ENCODE measurements around the gene LRBA. TPM values are rescaled to one million over a fixed set of nuclear protein-coding genes. Genes with fewer than 3 reads are reported as not detected.

Gene LRBA
- total and polyA plus RNA-seq, 9 of the 15 experiments (the other 6 are each of a cell fraction or from before 2014, with no cell fraction given), result 24.2 to 88.7 (median 59.7) TPM

DNA sequence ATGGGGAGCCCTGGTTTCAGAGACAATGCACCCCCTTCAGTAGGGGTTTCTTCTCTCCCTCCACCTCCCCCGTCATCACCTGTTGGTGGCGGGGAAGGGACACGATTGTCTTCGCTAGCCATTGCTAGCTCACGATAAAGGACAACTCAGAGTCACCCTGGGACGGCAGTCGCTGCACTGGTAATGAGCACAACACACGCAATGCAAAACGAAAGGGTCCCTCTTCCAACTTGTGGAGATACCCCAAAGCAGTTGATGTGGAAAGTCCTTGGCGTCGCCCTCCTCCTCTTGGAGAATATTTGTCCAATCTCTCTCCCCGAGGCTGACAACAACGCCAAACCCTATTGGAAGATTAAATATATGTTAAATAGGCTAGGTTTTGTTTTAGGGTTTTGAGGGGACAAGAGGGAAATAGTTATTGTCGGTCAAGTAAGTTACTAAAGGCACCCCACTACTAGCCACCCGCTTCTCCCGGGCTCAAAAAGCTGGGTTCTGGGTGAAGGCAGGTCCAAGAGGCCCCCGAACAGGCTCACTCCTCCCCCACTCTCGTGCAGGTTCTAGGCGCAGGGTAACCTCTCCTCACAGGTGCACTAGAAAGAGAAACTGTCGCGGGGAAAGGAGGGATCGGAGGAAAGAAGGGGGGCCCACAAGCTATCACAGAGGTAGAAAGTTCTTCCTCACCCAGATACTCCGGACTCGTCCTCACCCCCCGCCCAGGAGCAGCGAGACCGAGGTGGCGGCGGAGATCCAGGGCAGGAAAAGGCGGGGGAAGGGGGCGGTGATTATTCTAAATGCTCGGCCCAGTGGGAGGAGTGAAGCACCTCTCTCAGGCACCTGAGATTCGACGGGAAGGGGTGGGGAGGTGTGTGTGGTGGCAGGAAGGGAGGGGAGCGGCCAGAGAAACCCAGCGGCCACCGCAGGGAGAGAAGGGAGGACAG, at the start of gene LRBA (continued):
- no peak for TF ChIP-seq SMC3 (conservative IDR thresholded peaks at IDR 0.05; ENCODE audit: insufficient read depth, low read depth, low read length)
- no peak for TF ChIP-seq SIRT6 (IDR thresholded peaks at IDR 0.05; ENCODE audit: low read depth, low read length)
- TF ChIP-seq ZNF586 (CRISPR knock-in tag; conservative IDR thresholded peaks at IDR 0.05), result no peak
- TF ChIP-seq ZNF766 (CRISPR knock-in tag; conservative IDR thresholded peaks at IDR 0.05), result no peak
- TF ChIP-seq GTF2F1 (IDR thresholded peaks at IDR 0.05; ENCODE audit: low read depth, low read length), result no peak
- TF ChIP-seq MITF (IDR thresholded peaks at IDR 0.05), result no peak
- no peak for TF ChIP-seq SAP30 (IDR thresholded peaks at IDR 0.05; ENCODE audit: borderline replicate concordance, insufficient read depth, low read depth, low read length, poor library complexity, severe bottlenecking)
- no peak for TF ChIP-seq EWSR1 (IDR thresholded peaks at IDR 0.05; ENCODE audit: borderline replicate concordance, low read depth, partially characterized antibody)
- no peak for TF ChIP-seq CTCFL (IDR thresholded peaks at IDR 0.05; ENCODE audit: borderline replicate concordance, insufficient read depth, low read depth, low read length, poor library complexity, severe bottlenecking)
- TF ChIP-seq STAT5B (CRISPR knock-in tag; IDR thresholded peaks at IDR 0.05), result no peak
- TF ChIP-seq FOXP1 (CRISPR knock-in tag; IDR thresholded peaks at IDR 0.05), result peak; percentile 66
- TF ChIP-seq HDAC8 (tag; IDR thresholded peaks at IDR 0.05), result no peak
- TF ChIP-seq ZZZ3 (IDR thresholded peaks at IDR 0.05), result no peak
- TF ChIP-seq MEF2D (tag; conservative IDR thresholded peaks at IDR 0.05; ENCODE audit: low read depth), result no peak
- no peak for TF ChIP-seq DACH1 (IDR thresholded peaks at IDR 0.05; ENCODE audit: partially characterized antibody)
- TF ChIP-seq, protein P1, sequence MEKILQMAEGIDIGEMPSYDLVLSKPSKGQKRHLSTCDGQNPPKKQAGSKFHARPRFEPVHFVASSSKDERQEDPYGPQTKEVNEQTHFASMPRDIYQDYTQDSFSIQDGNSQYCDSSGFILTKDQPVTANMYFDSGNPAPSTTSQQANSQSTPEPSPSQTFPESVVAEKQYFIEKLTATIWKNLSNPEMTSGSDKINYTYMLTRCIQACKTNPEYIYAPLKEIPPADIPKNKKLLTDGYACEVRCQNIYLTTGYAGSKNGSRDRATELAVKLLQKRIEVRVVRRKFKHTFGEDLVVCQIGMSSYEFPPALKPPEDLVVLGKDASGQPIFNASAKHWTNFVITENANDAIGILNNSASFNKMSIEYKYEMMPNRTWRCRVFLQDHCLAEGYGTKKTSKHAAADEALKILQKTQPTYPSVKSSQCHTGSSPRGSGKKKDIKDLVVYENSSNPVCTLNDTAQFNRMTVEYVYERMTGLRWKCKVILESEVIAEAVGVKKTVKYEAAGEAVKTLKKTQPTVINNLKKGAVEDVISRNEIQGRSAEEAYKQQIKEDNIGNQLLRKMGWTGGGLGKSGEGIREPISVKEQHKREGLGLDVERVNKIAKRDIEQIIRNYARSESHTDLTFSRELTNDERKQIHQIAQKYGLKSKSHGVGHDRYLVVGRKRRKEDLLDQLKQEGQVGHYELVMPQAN (IDR thresholded peaks at IDR 0.05; ENCODE audit: borderline replicate concordance), result peak; percentile 33; the same call in 1 of the 2 replicates
- TF ChIP-seq NCOA2 (IDR thresholded peaks at IDR 0.05; ENCODE audit: partially characterized antibody in 2 of 2), result no peak
- 0 out of 2 replicates have a peak, but pooled peaks have one; percentile 11 for TF ChIP-seq POLR2H (tag; IDR thresholded peaks at IDR 0.05; ENCODE audit: low read depth)
- TF ChIP-seq ETV1 (tag; conservative IDR thresholded peaks at IDR 0.05; ENCODE audit: low read depth), result no peak
- TF ChIP-seq FOXA1 (IDR thresholded peaks at IDR 0.05; ENCODE audit: borderline replicate concordance), result no peak
- no peak for TF ChIP-seq ZNF354B (CRISPR knock-in tag; IDR thresholded peaks at IDR 0.05)
- TF ChIP-seq SRSF7 (optimal IDR thresholded peaks at IDR 0.05; ENCODE audit: low read depth, low read length), result no peak

Measured in K562 (cell line).